ENCODE measurements around the gene STPG3.

Gene STPG3

GRCh38 chr9:137234758-137235423, 16.2 kb upstream of the STPG3 start:
- Histone ChIP-seq H3K4me3 (replicated peaks; ENCODE audit: insufficient read depth, low read length) (no peak overlapping the region), H3K27me3 (ENCODE audit: insufficient read depth, poor library complexity, severe bottlenecking) (peaks cover 14% of the 10 kb centered on the region), H3K27ac (replicated peaks) (no peak overlapping the region)
- peak; percentile 68; the same call in 1 of the 2 replicates for TF ChIP-seq SPI1 (IDR thresholded peaks at IDR 0.05; ENCODE audit: borderline replicate concordance, low read depth)
- no peak for TF ChIP-seq POLR2AphosphoS5 (IDR thresholded peaks at IDR 0.05; ENCODE audit: low read depth)
- TF ChIP-seq REST (IDR thresholded peaks at IDR 0.05; ENCODE audit: insufficient replicate concordance, low read depth), result no peak
- TF ChIP-seq GABPA (IDR thresholded peaks at IDR 0.05; ENCODE audit: low read depth), result no peak
- no peak for TF ChIP-seq CTCF (IDR thresholded peaks at IDR 0.05; ENCODE audit: insufficient read depth, low read length)
- DNase-seq (ENCODE audit: low read depth in 1 of 2, low spot score in 1 of 2), result no peak

- no peak for DNase-seq (ENCODE audit: low read depth in 1 of 2, low spot score in 1 of 2)
- Histone ChIP-seq H3K27me3 (ENCODE audit: insufficient read depth, poor library complexity, severe bottlenecking) (peaks cover 14% of the 10 kb centered on the region), H3K4me3 (replicated peaks; ENCODE audit: insufficient read depth, low read length) (no peak overlapping the region), H3K27ac (replicated peaks) (no peak overlapping the region)
- TF ChIP-seq CTCF (IDR thresholded peaks at IDR 0.05; ENCODE audit: insufficient read depth, low read length) (no peak), SPI1 (IDR thresholded peaks at IDR 0.05; ENCODE audit: borderline replicate concordance, low read depth) (no peak)
Observed at GRCh38 chr9:137235424-137236237, 15.5 kb upstream of the STPG3 start.

- Histone ChIP-seq H3K27ac (replicated peaks) (peak overlapping the region; percentile 71), H3K27me3 (ENCODE audit: insufficient read depth, poor library complexity, severe bottlenecking) (peaks cover 14% of the 10 kb centered on the region), H3K4me3 (replicated peaks; ENCODE audit: insufficient read depth, low read length) (peak overlapping the region; percentile 12)
- DNase-seq (ENCODE audit: low read depth in 1 of 2, low spot score in 1 of 2), result peak; percentile 88 to 90
- TF ChIP-seq SPI1 (IDR thresholded peaks at IDR 0.05; ENCODE audit: borderline replicate concordance, low read depth) (no peak), CTCF (IDR thresholded peaks at IDR 0.05; ENCODE audit: insufficient read depth, low read length) (peak; percentile 89), POLR2AphosphoS5 (IDR thresholded peaks at IDR 0.05; ENCODE audit: low read depth) (no peak), REST (IDR thresholded peaks at IDR 0.05; ENCODE audit: insufficient replicate concordance, low read depth) (no peak)
Observed at GRCh38 chr9:137236238-137236935, 14.7 kb upstream of the STPG3 start.
